ENCODE data around the gene HDAC5. TPM values are rescaled to one million over a fixed set of nuclear protein-coding genes. Genes with fewer than 3 reads are reported as not detected.

Gene HDAC5
- total RNA-seq, 2 donors from 2014 or later, result 17.3 to 27.8 TPM

GRCh38 chr17:44084131-44084538 lies 39.3 kb downstream of the HDAC5 start:
- Mint-ChIP-seq H3K9me3 (no peaks in the 10 kb centered on the region), H3K36me3 (no peaks in the 10 kb centered on the region), H3K27ac (no peak overlapping the region)
- ATAC-seq (peak in 1 of 2 donors; percentile 29), DNase-seq (ENCODE audit: low spot score in 2 of 2) (peak in 1 of 2 donors; percentile 64)

- ATAC-seq, result no peak
- no peak for DNase-seq (ENCODE audit: low spot score in 2 of 2)
- Mint-ChIP-seq H3K9me3 (no peaks in the 10 kb centered on the region), H3K36me3 (no peaks in the 10 kb centered on the region), H3K27ac (peak overlapping the region; percentile 20 to 36)
Measured at GRCh38 chr17:44083250-44083849, 40.1 kb downstream of the HDAC5 start.

GRCh38 chr17:44082256-44082927 lies 41.0 kb downstream of the HDAC5 start:
- Mint-ChIP-seq H3K9me3 (no peaks in the 10 kb centered on the region), H3K27ac (peak overlapping the region; percentile 67 to 70), H3K36me3 (no peaks in the 10 kb centered on the region)
- no peak for ATAC-seq
- DNase-seq (ENCODE audit: low spot score in 2 of 2), result no peak

- ATAC-seq, result no peak
- Mint-ChIP-seq H3K27ac (peak overlapping the region; percentile 22 to 67), H3K36me3 (no peaks in the 10 kb centered on the region), H3K9me3 (no peaks in the 10 kb centered on the region)
- DNase-seq (ENCODE audit: low spot score in 2 of 2), result no peak
Measured at GRCh38 chr17:44081681-44082080, 41.8 kb downstream of the HDAC5 start.

- ATAC-seq, result no peak
- Mint-ChIP-seq H3K27ac (peak overlapping the region in 1 of 2 donors; percentile 40), H3K9me3 (no peaks in the 10 kb centered on the region), H3K36me3 (no peaks in the 10 kb centered on the region)
- DNase-seq (ENCODE audit: low spot score in 2 of 2), result no peak
Measured at GRCh38 chr17:44079877-44080821, 43.3 kb downstream of the HDAC5 start.

- ATAC-seq (no peak), DNase-seq (ENCODE audit: low spot score in 2 of 2) (no peak)
- Mint-ChIP-seq H3K36me3 (no peaks in the 10 kb centered on the region), H3K27ac (no peak overlapping the region), H3K9me3 (no peaks in the 10 kb centered on the region)
Measured at GRCh38 chr17:44078412-44078811, 45.0 kb downstream of the HDAC5 start.

GRCh38 chr17:44077595-44077909 lies 45.9 kb downstream of the HDAC5 start:
- DNase-seq (ENCODE audit: low spot score in 2 of 2) (no peak), ATAC-seq (no peak)
- H3K36me3 Mint-ChIP-seq, result no peaks in the 10 kb centered on the region
- H3K27ac Mint-ChIP-seq, result no peak overlapping the region
- H3K9me3 Mint-ChIP-seq, result no peaks in the 10 kb centered on the region

- DNase-seq (ENCODE audit: low spot score in 2 of 2) (no peak), ATAC-seq (no peak)
- no peaks in the 10 kb centered on the region for H3K9me3 Mint-ChIP-seq
- no peaks in the 10 kb centered on the region for H3K36me3 Mint-ChIP-seq
- H3K27ac Mint-ChIP-seq, result peak overlapping the region in 1 of 2 donors; percentile 46
Measured at GRCh38 chr17:44076716-44077594, 46.5 kb downstream of the HDAC5 start.

- H3K9me3 Mint-ChIP-seq, result no peaks in the 10 kb centered on the region
- H3K36me3 Mint-ChIP-seq, result no peaks in the 10 kb centered on the region
- H3K27ac Mint-ChIP-seq, result peak overlapping the region; percentile 36 to 61
- ATAC-seq (no peak), DNase-seq (ENCODE audit: low spot score in 2 of 2) (no peak)
Measured at GRCh38 chr17:44075598-44076293, 47.7 kb downstream of the HDAC5 start.

GRCh38 chr17:44074911-44075285 lies 48.5 kb downstream of the HDAC5 start:
- ATAC-seq, result no peak
- H3K9me3 Mint-ChIP-seq, result no peaks in the 10 kb centered on the region
- DNase-seq (ENCODE audit: low spot score in 2 of 2), result no peak
- no peaks in the 10 kb centered on the region for H3K36me3 Mint-ChIP-seq
- H3K27ac Mint-ChIP-seq, result peak overlapping the region; percentile 36 to 72

- ATAC-seq, result no peak
- Mint-ChIP-seq H3K27ac (peak overlapping the region in 1 of 2 donors; percentile 77), H3K9me3 (no peaks in the 10 kb centered on the region), H3K36me3 (no peaks in the 10 kb centered on the region)
- DNase-seq (ENCODE audit: low spot score in 2 of 2), result no peak
Measured at GRCh38 chr17:44074231-44074910, 49.1 kb downstream of the HDAC5 start.

- no peaks in the 10 kb centered on the region for H3K36me3 Mint-ChIP-seq
- peak overlapping the region; percentile 16 to 98 for H3K27ac Mint-ChIP-seq
- H3K9me3 Mint-ChIP-seq, result no peaks in the 10 kb centered on the region
- no peak for ATAC-seq
- DNase-seq (ENCODE audit: low spot score in 2 of 2), result no peak
Measured at GRCh38 chr17:44071772-44072171, 51.7 kb downstream of the HDAC5 start.

GRCh38 chr17:44071198-44071520 lies 52.3 kb downstream of the HDAC5 start:
- Mint-ChIP-seq H3K27ac (peak overlapping the region; percentile 98), H3K9me3 (no peaks in the 10 kb centered on the region), H3K36me3 (no peaks in the 10 kb centered on the region)
- no peak for DNase-seq (ENCODE audit: low spot score in 2 of 2)
- no peak for ATAC-seq

GRCh38 chr17:44070455-44071197 lies 52.8 kb downstream of the HDAC5 start, which contains the start of gene G6PC3:
G6PC3 (plus strand) TSS chr17:44070735; CDS start chr17:44070966, 231 bp downstream.
- Mint-ChIP-seq H3K9me3 (no peaks in the 10 kb centered on the region), H3K36me3 (peaks cover 4% of the 10 kb centered on the region in 2 donors), H3K27ac (peak within 1 kb of the TSS; percentile 98)
- DNase-seq (ENCODE audit: low spot score in 2 of 2) (peak; percentile 82 to 92), ATAC-seq (peak; percentile 78 to 81)

- Mint-ChIP-seq H3K36me3 (peaks cover 8% of the 10 kb centered on the region in 2 donors), H3K9me3 (no peaks in the 10 kb centered on the region), H3K27ac (peak overlapping the region; percentile 97 to 98)
- DNase-seq (ENCODE audit: low spot score in 2 of 2) (no peak), ATAC-seq (no peak)
Measured at GRCh38 chr17:44069974-44070454, 53.4 kb downstream of the HDAC5 start.
